ENCODE data around the gene ITGA2. TPM values are rescaled to one million over a fixed set of nuclear protein-coding genes. Genes with fewer than 3 reads are reported as not detected.
"Not testable (repeated sequence)": the region's sequence is repeated elsewhere in the genome, so short reads cannot be mapped to it uniquely, and the experiment has no call there.

The ITGA2 gene
- total and polyA plus RNA-seq, 5 donors from 2014 or later = 0.03 to 0.42 (median 0.06) TPM

- Histone ChIP-seq H3K36me3 (ENCODE audit: control insufficient read depth, insufficient read depth, low read length) (no peaks in the 10 kb centered on the region), H3K9me3 (ENCODE audit: control insufficient read depth in 2 of 2, low read length in 2 of 2) (no peaks in the 10 kb centered on the region), H3K4me3 (ENCODE audit: low read depth, low read length) (no peak overlapping the region), H3K27ac (ENCODE audit: insufficient read depth, low read length, poor library complexity, severe bottlenecking) (no peak overlapping the region), H3K4me1 (ENCODE audit: control insufficient read depth, insufficient read depth, low read length, poor library complexity, severe bottlenecking) (no peaks in the 10 kb centered on the region), H3K27me3 (ENCODE audit: control insufficient read depth, insufficient read depth, low read length) (peaks cover 9% of the 10 kb centered on the region)
- H3K9me3 Mint-ChIP-seq = no peaks in the 10 kb centered on the region
- H3K4me1 Mint-ChIP-seq = peaks cover 0 to 4% (median 1%) of the 10 kb centered on the region in 4 donors
- H3K4me3 Mint-ChIP-seq = no peak overlapping the region
- H3K36me3 Mint-ChIP-seq = no peaks in the 10 kb centered on the region
- H3K27ac Mint-ChIP-seq = no peak overlapping the region
- ATAC-seq (ENCODE audit: low read depth in 2 of 2) (no peak), DNase-seq (no peak)
- peaks cover 29% of the 10 kb centered on the region for H3K27me3 Mint-ChIP-seq
Observed at GRCh38 chr5:52950686-52951085, 38.5 kb upstream of the ITGA2 start.

GRCh38 chr5:52952483-52952882 lies 36.7 kb upstream of the ITGA2 start:
- peaks cover 0 to 4% (median 1%) of the 10 kb centered on the region in 4 donors for H3K4me1 Mint-ChIP-seq
- H3K36me3 ChIP-seq (ENCODE audit: control insufficient read depth, insufficient read depth, low read length) = no peaks in the 10 kb centered on the region
- H3K9me3 Mint-ChIP-seq = no peaks in the 10 kb centered on the region
- H3K4me1 ChIP-seq (ENCODE audit: control insufficient read depth, insufficient read depth, low read length, poor library complexity, severe bottlenecking) = no peaks in the 10 kb centered on the region
- H3K27me3 Mint-ChIP-seq = peaks cover 21% of the 10 kb centered on the region
- ATAC-seq (ENCODE audit: low read depth in 2 of 2) (no peak), DNase-seq (no peak)
- H3K27ac ChIP-seq (ENCODE audit: insufficient read depth, low read length, poor library complexity, severe bottlenecking) = no peak overlapping the region
- H3K36me3 Mint-ChIP-seq = no peaks in the 10 kb centered on the region
- H3K9me3 ChIP-seq (ENCODE audit: control insufficient read depth in 2 of 2, low read length in 2 of 2) = no peaks in the 10 kb centered on the region
- no peak overlapping the region for H3K27ac Mint-ChIP-seq
- no peak overlapping the region for H3K4me3 Mint-ChIP-seq
- H3K4me3 ChIP-seq (ENCODE audit: low read depth, low read length) = no peak overlapping the region
- H3K27me3 ChIP-seq (ENCODE audit: control insufficient read depth, insufficient read depth, low read length) = peaks cover 2% of the 10 kb centered on the region

- H3K4me3 ChIP-seq (ENCODE audit: low read depth, low read length) = no peak overlapping the region
- H3K27me3 Mint-ChIP-seq = peaks cover 14% of the 10 kb centered on the region
- no peak overlapping the region for H3K27ac ChIP-seq (ENCODE audit: insufficient read depth, low read length, poor library complexity, severe bottlenecking)
- H3K27me3 ChIP-seq (ENCODE audit: control insufficient read depth, insufficient read depth, low read length) = peaks cover 5% of the 10 kb centered on the region
- no peaks in the 10 kb centered on the region for H3K4me1 Mint-ChIP-seq
- no peak overlapping the region for H3K27ac Mint-ChIP-seq
- no peaks in the 10 kb centered on the region for H3K4me1 ChIP-seq (ENCODE audit: control insufficient read depth, insufficient read depth, low read length, poor library complexity, severe bottlenecking)
- no peaks in the 10 kb centered on the region for H3K9me3 ChIP-seq (ENCODE audit: control insufficient read depth in 2 of 2, low read length in 2 of 2)
- H3K36me3 Mint-ChIP-seq = no peaks in the 10 kb centered on the region
- ATAC-seq (ENCODE audit: low read depth in 2 of 2) = no peak
- no peaks in the 10 kb centered on the region for H3K36me3 ChIP-seq (ENCODE audit: control insufficient read depth, insufficient read depth, low read length)
- DNase-seq = no peak
- no peak overlapping the region for H3K4me3 Mint-ChIP-seq
- peaks cover 0 to 3% (median 0%) of the 10 kb centered on the region in 7 donors for H3K9me3 Mint-ChIP-seq
Observed at GRCh38 chr5:52956014-52956413, 33.1 kb upstream of the ITGA2 start.

GRCh38 chr5:52956915-52957747 lies 32.0 kb upstream of the ITGA2 start:
- H3K4me1 Mint-ChIP-seq = no peaks in the 10 kb centered on the region
- no peak overlapping the region for H3K27ac ChIP-seq (ENCODE audit: insufficient read depth, low read length, poor library complexity, severe bottlenecking)
- no peak for ATAC-seq (ENCODE audit: low read depth in 2 of 2)
- no peaks in the 10 kb centered on the region for H3K36me3 Mint-ChIP-seq
- H3K27me3 ChIP-seq (ENCODE audit: control insufficient read depth, insufficient read depth, low read length) = peaks cover 5% of the 10 kb centered on the region
- H3K4me1 ChIP-seq (ENCODE audit: control insufficient read depth, insufficient read depth, low read length, poor library complexity, severe bottlenecking) = no peaks in the 10 kb centered on the region
- DNase-seq = no peak
- H3K27ac Mint-ChIP-seq = no peak overlapping the region
- no peaks in the 10 kb centered on the region for H3K36me3 ChIP-seq (ENCODE audit: control insufficient read depth, insufficient read depth, low read length)
- peaks cover 10% of the 10 kb centered on the region for H3K27me3 Mint-ChIP-seq
- no peak overlapping the region for H3K4me3 Mint-ChIP-seq
- H3K4me3 ChIP-seq (ENCODE audit: low read depth, low read length) = no peak overlapping the region
- peaks cover 0 to 3% (median 0%) of the 10 kb centered on the region in 7 donors for H3K9me3 Mint-ChIP-seq
- no peaks in the 10 kb centered on the region for H3K9me3 ChIP-seq (ENCODE audit: control insufficient read depth in 2 of 2, low read length in 2 of 2)

- Mint-ChIP-seq H3K9me3 (peaks cover 0 to 4% (median 0%) of the 10 kb centered on the region in 7 donors), H3K4me3 (no peak overlapping the region), H3K36me3 (no peaks in the 10 kb centered on the region), H3K4me1 (no peaks in the 10 kb centered on the region), H3K27me3 (peaks cover 10% of the 10 kb centered on the region), H3K27ac (no peak overlapping the region)
- DNase-seq (no peak), ATAC-seq (ENCODE audit: low read depth in 2 of 2) (no peak)
- Histone ChIP-seq H3K4me3 (ENCODE audit: low read depth, low read length) (no peak overlapping the region), H3K27ac (ENCODE audit: insufficient read depth, low read length, poor library complexity, severe bottlenecking) (no peak overlapping the region), H3K27me3 (ENCODE audit: control insufficient read depth, insufficient read depth, low read length) (peaks cover 5% of the 10 kb centered on the region), H3K9me3 (ENCODE audit: control insufficient read depth in 2 of 2, low read length in 2 of 2) (no peaks in the 10 kb centered on the region), H3K4me1 (ENCODE audit: control insufficient read depth, insufficient read depth, low read length, poor library complexity, severe bottlenecking) (no peaks in the 10 kb centered on the region), H3K36me3 (ENCODE audit: control insufficient read depth, insufficient read depth, low read length) (no peaks in the 10 kb centered on the region)
Observed at GRCh38 chr5:52961274-52961681, 27.9 kb upstream of the ITGA2 start.

- Mint-ChIP-seq H3K4me1 (no peaks in the 10 kb centered on the region), H3K36me3 (no peaks in the 10 kb centered on the region), H3K27me3 (peaks cover 10% of the 10 kb centered on the region), H3K4me3 (no peak overlapping the region), H3K27ac (no peak overlapping the region), H3K9me3 (peaks cover 0 to 6% (median 4%) of the 10 kb centered on the region in 7 donors)
- DNase-seq (no peak), ATAC-seq (ENCODE audit: low read depth in 2 of 2) (no peak)
- Histone ChIP-seq H3K4me3 (ENCODE audit: low read depth, low read length) (no peak overlapping the region), H3K4me1 (ENCODE audit: control insufficient read depth, insufficient read depth, low read length, poor library complexity, severe bottlenecking) (no peaks in the 10 kb centered on the region), H3K27ac (ENCODE audit: insufficient read depth, low read length, poor library complexity, severe bottlenecking) (no peak overlapping the region), H3K9me3 (ENCODE audit: control insufficient read depth in 2 of 2, low read length in 2 of 2) (no peaks in the 10 kb centered on the region), H3K36me3 (ENCODE audit: control insufficient read depth, insufficient read depth, low read length) (no peaks in the 10 kb centered on the region), H3K27me3 (ENCODE audit: control insufficient read depth, insufficient read depth, low read length) (peaks cover 3% of the 10 kb centered on the region)
Observed at GRCh38 chr5:52963636-52964035, 25.5 kb upstream of the ITGA2 start.

GRCh38 chr5:52964138-52964537 lies 25.0 kb upstream of the ITGA2 start:
- Histone ChIP-seq H3K27ac (ENCODE audit: insufficient read depth, low read length, poor library complexity, severe bottlenecking) (no peak overlapping the region), H3K4me1 (ENCODE audit: control insufficient read depth, insufficient read depth, low read length, poor library complexity, severe bottlenecking) (no peaks in the 10 kb centered on the region), H3K27me3 (ENCODE audit: control insufficient read depth, insufficient read depth, low read length) (peaks cover 3% of the 10 kb centered on the region), H3K4me3 (ENCODE audit: low read depth, low read length) (no peak overlapping the region), H3K9me3 (ENCODE audit: control insufficient read depth in 2 of 2, low read length in 2 of 2) (no peaks in the 10 kb centered on the region), H3K36me3 (ENCODE audit: control insufficient read depth, insufficient read depth, low read length) (no peaks in the 10 kb centered on the region)
- H3K27ac Mint-ChIP-seq = no peak overlapping the region
- H3K36me3 Mint-ChIP-seq = no peaks in the 10 kb centered on the region
- H3K9me3 Mint-ChIP-seq = peaks cover 0 to 9% (median 6%) of the 10 kb centered on the region in 7 donors
- ATAC-seq (ENCODE audit: low read depth in 2 of 2) = no peak
- H3K27me3 Mint-ChIP-seq = peaks cover 10% of the 10 kb centered on the region
- H3K4me1 Mint-ChIP-seq = no peaks in the 10 kb centered on the region
- no peak for DNase-seq
- no peak overlapping the region for H3K4me3 Mint-ChIP-seq

- not testable (repeated sequence) for H3K36me3 ChIP-seq (ENCODE audit: control insufficient read depth, insufficient read depth, low read length); ATAC-seq (ENCODE audit: low read depth in 2 of 2); H3K9me3 ChIP-seq (ENCODE audit: control insufficient read depth in 2 of 2, low read length in 2 of 2); H3K4me1 ChIP-seq (ENCODE audit: control insufficient read depth, insufficient read depth, low read length, poor library complexity, severe bottlenecking); H3K36me3 Mint-ChIP-seq; DNase-seq; H3K4me1 Mint-ChIP-seq; H3K27ac ChIP-seq (ENCODE audit: insufficient read depth, low read length, poor library complexity, severe bottlenecking); H3K27ac Mint-ChIP-seq; H3K4me3 ChIP-seq (ENCODE audit: low read depth, low read length); H3K27me3 ChIP-seq (ENCODE audit: control insufficient read depth, insufficient read depth, low read length); H3K4me3 Mint-ChIP-seq
- Mint-ChIP-seq H3K9me3 (peaks cover 0 to 12% (median 1%) of the 10 kb centered on the region in 7 donors), H3K27me3 (peaks cover 18% of the 10 kb centered on the region)
Observed at GRCh38 chr5:52976157-52976556, 13.0 kb upstream of the ITGA2 start.

Data from CD4-positive, CD25-positive, alpha-beta regulatory T cell (primary cell).